A549 (cell line): ENCODE results near the gene ARHGAP32. TPM values are rescaled to one million over a fixed set of nuclear protein-coding genes. Genes with fewer than 3 reads are reported as not detected.
A peak's percentile ranks its signal among the peaks of the same experiment; 100 is the strongest.

Source experiments
- ATAC-seq, 2 experiments: fragments of 200-7000 bp in 1 of 2; fragments of >200 bp in 1 of 2; cut with Nextera tagmentation in 1 of 2; cut with Tn5 transposase in 1 of 2; 3 replicates each; pipeline versions ENCODE4 v1.8.0 to v1.9.1; 2018 to 2020; ENCODE audit warnings: mild to moderate bottlenecking in 1 of 2, moderate library complexity in 1 of 2
- CTCF ChIA-PET: fragments of 300-600 bp; sonication (Branson Sonifier 250); formaldehyde crosslinking; extraction: SDS; loops from one replicate; lab custom pipeline; 2021; ENCODE audit warnings: antibody characterized with exemption, inconsistent platforms; lab: Yijun Ruan, JAX
- POLR2A ChIA-PET: fragments of 350-600 bp; formaldehyde crosslinking; extraction: SDS; loops from one replicate; lab custom pipeline; 2021; ENCODE audit warnings: antibody characterized with exemption, inconsistent platforms; lab: Yijun Ruan, JAX
- DNase-seq, 2 experiments: peaks; one replicate each; pipeline versions ENCODE4 v3.0.0 to v3.0.0-alpha.2; 2011 to 2016; ENCODE audit warnings: low read depth in 1 of 2, low spot score in 1 of 2
- FAIRE-seq: peaks from 2 replicates; lab custom pipeline; 2011; peaks lifted over from hg19 to GRCh38; lab: Jason Lieb, UNC
- H3K27ac ChIP-seq, 2 experiments: fragments of >200 bp; sonication (Bioruptor Twin); formaldehyde crosslinking; 3 replicates each; pipeline ENCODE4 v1.5.1; 2016 to 2017
- H3K4me1 ChIP-seq: fragments of >200 bp; sonication (Bioruptor Twin); formaldehyde crosslinking; 3 replicates; pipeline ENCODE4 v1.6.1; 2016
- H3K4me2 ChIP-seq: fragments of >200 bp; sonication (Bioruptor Twin); formaldehyde crosslinking; 3 replicates; pipeline ENCODE4 v1.6.1; 2016
- H3K4me3 ChIP-seq: fragments of >200 bp; sonication (Bioruptor Twin); formaldehyde crosslinking; 3 replicates; pipeline ENCODE4 v1.5.1; 2016
- H3K9me3 ChIP-seq: fragments of >200 bp; sonication (Bioruptor Twin); formaldehyde crosslinking; 3 replicates; pipeline ENCODE4 v1.6.1; 2016
- BHLHE40 ChIP-seq: IDR thresholded peaks from 2 replicates; pipeline ENCODE4 v1.6.1; 2012; ENCODE audit warnings: low read depth, low read length, inconsistent platforms
- CBX2 ChIP-seq: fragments of 200-600 bp; sonication (generic); IDR thresholded peaks from 2 replicates; pipeline ENCODE4 v1.6.1; 2016; ENCODE audit warnings: low read depth, mild to moderate bottlenecking, borderline replicate concordance
- CHD4 ChIP-seq: fragments of 200-600 bp; sonication (generic); IDR thresholded peaks from 2 replicates; pipeline ENCODE4 v1.6.1; 2016; ENCODE audit warnings: antibody characterized with exemption, mild to moderate bottlenecking, borderline replicate concordance
- EP300 ChIP-seq, 2 experiments: fragments of >200 bp; sonication (Bioruptor Twin); formaldehyde crosslinking; IDR thresholded peaks; 2 replicates in 1 of 2; 3 replicates in 1 of 2; pipeline ENCODE4 v1.6.1; 2016 to 2017
- FOXS1 ChIP-seq: fragments of 250-450 bp; sonication (Bioruptor Pico); IDR thresholded peaks from 2 replicates; pipeline ENCODE4 v1.5.0; 2020; ENCODE audit warnings: mild to moderate bottlenecking, moderate library complexity
- HES2 ChIP-seq: fragments of >200 bp; sonication (Bioruptor Twin); formaldehyde crosslinking; IDR thresholded peaks from 2 replicates; pipeline ENCODE4 v1.6.1; 2016
- HEYL ChIP-seq: fragments of 250-450 bp; sonication (Bioruptor Pico); IDR thresholded peaks from 2 replicates; pipeline ENCODE4 v1.8.0; 2021; ENCODE audit warnings: mild to moderate bottlenecking, moderate library complexity
- HOXB13 ChIP-seq: fragments of 250-450 bp; sonication (Bioruptor Pico); IDR thresholded peaks from 2 replicates; pipeline ENCODE4 v1.5.0; 2020; ENCODE audit warnings: low read depth, mild to moderate bottlenecking, moderate library complexity
- JUN ChIP-seq, 2 experiments: fragments of >200 bp; sonication (Bioruptor Twin); formaldehyde crosslinking; IDR thresholded peaks; 2 replicates in 1 of 2; 3 replicates in 1 of 2; pipeline ENCODE4 v1.6.1; 2016 to 2017
- JUNB ChIP-seq: fragments of >200 bp; sonication (Bioruptor Twin); formaldehyde crosslinking; IDR thresholded peaks from 2 replicates; pipeline ENCODE4 v1.6.1; 2016
- NFE2L2 ChIP-seq: fragments of 150-350 bp; conservative IDR thresholded peaks from 2 replicates; pipeline ENCODE4 v1.6.1; 2014; ENCODE audit warnings: low read length
- PHF8 ChIP-seq: fragments of 200-600 bp; sonication (generic); IDR thresholded peaks from 2 replicates; pipeline ENCODE4 v1.6.1; 2016; ENCODE audit warnings: low read depth, mild to moderate bottlenecking, antibody characterized with exemption, moderate library complexity, borderline replicate concordance
- POLR2A ChIP-seq: IDR thresholded peaks from 2 replicates; pipeline ENCODE4 v1.6.1; 2012; ENCODE audit warnings: mild to moderate bottlenecking, low read length
- RARB ChIP-seq: fragments of 250-450 bp; sonication (Bioruptor Pico); IDR thresholded peaks from 2 replicates; pipeline ENCODE4 v1.8.0; 2021; ENCODE audit warnings: mild to moderate bottlenecking, moderate library complexity
- REST ChIP-seq: fragments of 200-600 bp; sonication (generic); IDR thresholded peaks from 2 replicates; pipeline ENCODE4 v1.6.1; 2016; ENCODE audit warnings: antibody characterized with exemption, mild to moderate bottlenecking, moderate library complexity
- RFX5 ChIP-seq: fragments of 450-650 bp; IDR thresholded peaks from 2 replicates; pipeline ENCODE4 v1.7.1; 2014; ENCODE audit warnings: antibody characterized with exemption, mild to moderate bottlenecking, moderate library complexity
- SMC3 ChIP-seq: fragments of >200 bp; sonication (Bioruptor Twin); formaldehyde crosslinking; IDR thresholded peaks from 3 replicates; pipeline ENCODE4 v1.6.1; 2018; ENCODE audit warnings: inconsistent platforms
- TFCP2L1 ChIP-seq: fragments of 250-450 bp; sonication (Bioruptor Pico); IDR thresholded peaks from 2 replicates; pipeline ENCODE4 v1.5.0; 2021; ENCODE audit warnings: mild to moderate bottlenecking
- TP53 ChIP-seq: fragments of 250-450 bp; sonication (Bioruptor Pico); IDR thresholded peaks from 2 replicates; pipeline ENCODE4 v1.5.0; 2021; ENCODE audit warnings: mild to moderate bottlenecking, moderate library complexity
- USF2 ChIP-seq: fragments of 450-650 bp; IDR thresholded peaks from 2 replicates; pipeline ENCODE4 v1.6.1; 2014; ENCODE audit warnings: antibody characterized with exemption
- ZFP36 ChIP-seq: fragments of 450-650 bp; IDR thresholded peaks from 2 replicates; pipeline ENCODE4 v1.6.1; 2014; ENCODE audit warnings: borderline replicate concordance; ENCODE audit not compliant: partially characterized antibody
- ZNF302 ChIP-seq: fragments of 250-450 bp; sonication (Bioruptor Pico); IDR thresholded peaks from 2 replicates; pipeline ENCODE4 v1.9.0; 2021; ENCODE audit warnings: inconsistent platforms, mild to moderate bottlenecking, moderate library complexity
- WGBS: methylation state at CpG from one replicate; pipeline ENCODE4 v1.1.6; 2017; ENCODE audit errors: missing lambda C conversion rate; 5-methylcytosine and 5-hydroxymethylcytosine counted together
- polyA plus RNA-seq, 4 experiments: library from polyadenylated mRNA; depleted of rRNA in 3 of 4; stranded (reverse); fragments of >200 nt; fragmentation: RNase III in 1 of 4; extraction: RNeasy Plus Mini Kit Qiagen cat#74134 plus additional on column Dnase treatment in 1 of 4; gene quantifications; 2 replicates in 3 of 4; 3 replicates in 1 of 4; pipeline ENCODE4 v1.2.3, GENCODE V29; 2011 to 2017
- TF ChIP-seq, protein P1 (sequence below): fragments of >200 bp; sonication (Bioruptor Twin); formaldehyde crosslinking; IDR thresholded peaks from 3 replicates; pipeline ENCODE4 v1.5.1; 2016

ARHGAP32 gene
- polyA plus RNA-seq, 2 of the 4 experiments (the other 2 are of a cell fraction), result 4.4 to 9.0 TPM

- POLR2A ChIA-PET, result no interaction called here
- CTCF ChIA-PET, result interaction anchor here (0.9 kb wide), 1 partner anchor 9 kb away, joined by 3 read pairs; no protein-coding TSS in a partner anchor
- Histone ChIP-seq H3K4me2 (no peak overlapping the region), H3K4me1 (no peaks in the 10 kb centered on the region), H3K4me3 (no peak overlapping the region), H3K9me3 (no peaks in the 10 kb centered on the region), H3K27ac (no peak overlapping the region)
- TF ChIP-seq CBX2 (no peak), USF2 (no peak), JUNB (no peak), FOXS1 (no peak), JUN (IDR thresholded peaks at IDR 0.05) (no peak), HEYL (CRISPR knock-in tag) (no peak), CHD4 (no peak)
- TF ChIP-seq, protein P1, sequence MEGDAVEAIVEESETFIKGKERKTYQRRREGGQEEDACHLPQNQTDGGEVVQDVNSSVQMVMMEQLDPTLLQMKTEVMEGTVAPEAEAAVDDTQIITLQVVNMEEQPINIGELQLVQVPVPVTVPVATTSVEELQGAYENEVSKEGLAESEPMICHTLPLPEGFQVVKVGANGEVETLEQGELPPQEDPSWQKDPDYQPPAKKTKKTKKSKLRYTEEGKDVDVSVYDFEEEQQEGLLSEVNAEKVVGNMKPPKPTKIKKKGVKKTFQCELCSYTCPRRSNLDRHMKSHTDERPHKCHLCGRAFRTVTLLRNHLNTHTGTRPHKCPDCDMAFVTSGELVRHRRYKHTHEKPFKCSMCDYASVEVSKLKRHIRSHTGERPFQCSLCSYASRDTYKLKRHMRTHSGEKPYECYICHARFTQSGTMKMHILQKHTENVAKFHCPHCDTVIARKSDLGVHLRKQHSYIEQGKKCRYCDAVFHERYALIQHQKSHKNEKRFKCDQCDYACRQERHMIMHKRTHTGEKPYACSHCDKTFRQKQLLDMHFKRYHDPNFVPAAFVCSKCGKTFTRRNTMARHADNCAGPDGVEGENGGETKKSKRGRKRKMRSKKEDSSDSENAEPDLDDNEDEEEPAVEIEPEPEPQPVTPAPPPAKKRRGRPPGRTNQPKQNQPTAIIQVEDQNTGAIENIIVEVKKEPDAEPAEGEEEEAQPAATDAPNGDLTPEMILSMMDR, result no peak
- 86% methylated on average over 9 of the region's 9 CpGs for WGBS
- FAIRE-seq (no peak), DNase-seq (no peak), ATAC-seq (no peak)
Measured at GRCh38 chr11:129155745-129156144, 36.4 kb downstream of the ARHGAP32 start.

- H3K4me1 ChIP-seq, result peaks cover 50% of the 10 kb centered on the region
- WGBS, result 10% methylated on average over 2 of the region's 2 CpGs
- H3K9me3 ChIP-seq, result peaks cover 4% of the 10 kb centered on the region; the same call in 1 of the 3 replicates
- peak overlapping the region; percentile 59 for H3K4me2 ChIP-seq
- ChIA-PET CTCF (no interaction called here), POLR2A (no interaction called here)
- DNase-seq, result peak in 1 of 2 experiments; percentile 64
- peak; percentile 39 to 57; a peak in 4 of 6 replicates for ATAC-seq
- TF ChIP-seq PHF8, result no peak
- TF ChIP-seq, protein P1, result no peak
- peak overlapping the region; percentile 57 to 68; a peak in 5 of 6 replicates for H3K27ac ChIP-seq
- FAIRE-seq, result no peak
- H3K4me3 ChIP-seq, result no peak overlapping the region
Measured at GRCh38 chr11:129148487-129148886, 43.6 kb downstream of the ARHGAP32 start.

GRCh38 chr11:129146191-129146590 is 45.9 kb downstream of the ARHGAP32 start:
- DNase-seq (no peak), FAIRE-seq (no peak), ATAC-seq (no peak)
- 62% methylated on average over 2 of the region's 2 CpGs for WGBS
- peaks cover 4% of the 10 kb centered on the region; the same call in 1 of the 3 replicates for H3K9me3 ChIP-seq
- no peak overlapping the region for H3K4me3 ChIP-seq
- peak overlapping the region in 1 of 2 experiments; percentile 28; a peak in 2 of 6 replicates for H3K27ac ChIP-seq
- no peak for TF ChIP-seq REST
- no peak for TF ChIP-seq TP53 (CRISPR knock-in tag)
- no peak for TF ChIP-seq CBX2
- no peak for TF ChIP-seq NFE2L2
- no peak for TF ChIP-seq JUNB
- TF ChIP-seq TFCP2L1 (CRISPR knock-in tag), result no peak
- no peak for TF ChIP-seq USF2
- no peak for TF ChIP-seq RARB (CRISPR knock-in tag)
- no peak for TF ChIP-seq EP300 (IDR thresholded peaks at IDR 0.05)
- TF ChIP-seq ZFP36, result no peak
- no peak for TF ChIP-seq POLR2A
- no peak for TF ChIP-seq BHLHE40
- no peak for TF ChIP-seq HOXB13 (CRISPR knock-in tag)
- no peak for TF ChIP-seq SMC3
- TF ChIP-seq FOXS1, result no peak
- TF ChIP-seq HEYL (CRISPR knock-in tag), result no peak
- TF ChIP-seq RFX5, result no peak
- TF ChIP-seq ZNF302 (CRISPR knock-in tag), result no peak
- no peak for TF ChIP-seq HES2
- ChIA-PET POLR2A (no interaction called here), CTCF (interaction anchor here (1.1 kb wide), 1 partner anchor 186 kb away, joined by 3 read pairs; no protein-coding TSS in a partner anchor)
- H3K4me1 ChIP-seq, result peaks cover 67% of the 10 kb centered on the region
- H3K4me2 ChIP-seq, result peak overlapping the region; percentile 16
